Smooth muscle cell (in vitro differentiated cells): ENCODE data around the gene MRPS25. TPM values are rescaled to one million over a fixed set of nuclear protein-coding genes. Genes with fewer than 3 reads are reported as not detected.

Experiments
- DNase-seq: peaks from one replicate; lab custom pipeline; 2025; ENCODE audit not compliant: unreplicated experiment; lab: John Stamatoyannopoulos, UW
- H2AFZ ChIP-seq: fragments of 200-600 bp; sonication (generic); 2 replicates; pipeline ENCODE4 v1.6.0; 2016; ENCODE audit warnings: antibody characterized with exemption, low read depth, mild to moderate bottlenecking
- H3F3A ChIP-seq: fragments of 200-600 bp; sonication (generic); 2 replicates; pipeline ENCODE4 v1.6.0; 2017; ENCODE audit warnings: antibody characterized with exemption, low read depth
- H3K27ac ChIP-seq: fragments of 200-600 bp; sonication (generic); 2 replicates; pipeline ENCODE4 v1.5.1; 2016; ENCODE audit warnings: low read depth, mild to moderate bottlenecking
- H3K27me3 ChIP-seq: fragments of 200-600 bp; sonication (generic); 2 replicates; pipeline ENCODE4 v1.6.1; 2016; ENCODE audit warnings: low read depth, mild to moderate bottlenecking
- H3K36me3 ChIP-seq: fragments of 200-600 bp; sonication (generic); 2 replicates; pipeline ENCODE4 v1.5.1; 2016; ENCODE audit warnings: low read depth
- H3K4me1 ChIP-seq: fragments of 200-600 bp; sonication (generic); 2 replicates; pipeline ENCODE4 v1.5.1; 2016; ENCODE audit warnings: low read depth
- H3K4me2 ChIP-seq: fragments of 200-600 bp; sonication (generic); 2 replicates; pipeline ENCODE4 v1.6.0; 2016; ENCODE audit warnings: mild to moderate bottlenecking
- H3K4me3 ChIP-seq: fragments of 200-600 bp; sonication (generic); 2 replicates; pipeline ENCODE4 v1.5.1; 2016; ENCODE audit warnings: mild to moderate bottlenecking
- H3K79me2 ChIP-seq: fragments of 200-600 bp; sonication (generic); 2 replicates; pipeline ENCODE4 v1.6.0; 2016; ENCODE audit warnings: low read depth, mild to moderate bottlenecking
- H3K9ac ChIP-seq: fragments of 200-600 bp; sonication (generic); 2 replicates; pipeline ENCODE4 v1.6.0; 2016; ENCODE audit warnings: low read depth
- H3K9me3 ChIP-seq: fragments of 200-600 bp; sonication (generic); replicated peaks from 2 replicates; pipeline ENCODE4 v1.5.1; 2016; ENCODE audit warnings: low read depth
- H4K20me1 ChIP-seq: fragments of 200-600 bp; sonication (generic); 2 replicates; pipeline ENCODE4 v1.6.0; 2016; ENCODE audit warnings: low read depth
- CTCF ChIP-seq: fragments of 200-600 bp; sonication (generic); IDR thresholded peaks from 2 replicates; pipeline ENCODE4 v1.5.1; 2017; ENCODE audit warnings: borderline replicate concordance, mild to moderate bottlenecking, antibody characterized with exemption; ENCODE audit not compliant: insufficient read depth, poor library complexity, severe bottlenecking
- WGBS: methylation state at CpG from one replicate; pipeline ENCODE4 v1.1.7; 2016; ENCODE audit warnings: low lambda C conversion rate; 5-methylcytosine and 5-hydroxymethylcytosine counted together
- polyA plus RNA-seq: library from polyadenylated mRNA; unstranded; fragments of >200 nt; fragmentation: Nextera tagmentation; extraction: Ambion mirVana; gene quantifications from 2 replicates; pipeline ENCODE4 v1.2.1, GENCODE V29; 2016
- total RNA-seq: library from RNA; depleted of rRNA; stranded (reverse); fragments of >200 nt; gene quantifications from 2 replicates; pipeline ENCODE4 v1.2.3, GENCODE V29; 2014

The MRPS25 gene
- total and polyA plus RNA-seq, 2 experiments from 2014 or later = 18.9 to 22.1 TPM

- TF ChIP-seq CTCF = no peak
- no peak overlapping the region for H3K27ac ChIP-seq
- H3K36me3 ChIP-seq = peaks cover 5% of the 10 kb centered on the region
- peaks cover 43% of the 10 kb centered on the region for H4K20me1 ChIP-seq
- no peaks in the 10 kb centered on the region for H3K9me3 ChIP-seq
- peaks cover 21% of the 10 kb centered on the region for H3K79me2 ChIP-seq
- 97% methylated on average over 2 of the region's 2 CpGs for WGBS
- no peak for DNase-seq
- no peak overlapping the region for H3K4me2 ChIP-seq
- peaks cover 7% of the 10 kb centered on the region for H3K4me1 ChIP-seq
- no peaks in the 10 kb centered on the region for H3K27me3 ChIP-seq
- H3K4me3 ChIP-seq = no peak overlapping the region
- H3K9ac ChIP-seq = no peak overlapping the region
- no peak overlapping the region for H2AFZ ChIP-seq
- H3F3A ChIP-seq = no peaks in the 10 kb centered on the region
These were observed 15.5 kb downstream of the MRPS25 start for GRCh38 chr3:15049584-15049983.

GRCh38 chr3:15045667-15046066, 19.4 kb downstream of the MRPS25 start:
- 83% methylated on average over 1 of the region's 1 CpG for whole genome bisulfite sequencing
- no peak overlapping the region for H3K4me3 ChIP-seq
- H3K4me2 ChIP-seq = no peak overlapping the region
- H3K9me3 ChIP-seq = no peaks in the 10 kb centered on the region
- H2AFZ ChIP-seq = no peak overlapping the region
- peaks cover 13% of the 10 kb centered on the region for H4K20me1 ChIP-seq
- DNase-seq = no peak
- H3K36me3 ChIP-seq = peaks cover 5% of the 10 kb centered on the region
- H3F3A ChIP-seq = peaks cover 17% of the 10 kb centered on the region
- H3K27me3 ChIP-seq = no peaks in the 10 kb centered on the region
- H3K79me2 ChIP-seq = peaks cover 9% of the 10 kb centered on the region
- H3K4me1 ChIP-seq = peaks cover 6% of the 10 kb centered on the region
- no peak for TF ChIP-seq CTCF
- H3K9ac ChIP-seq = no peak overlapping the region
- H3K27ac ChIP-seq = no peak overlapping the region

GRCh38 chr3:15044326-15044725, 20.8 kb downstream of the MRPS25 start:
- peaks cover 5% of the 10 kb centered on the region for H3K36me3 ChIP-seq
- peaks cover 9% of the 10 kb centered on the region for H3K79me2 ChIP-seq
- H3K9ac ChIP-seq = no peak overlapping the region
- DNase-seq = no peak
- H3K4me1 ChIP-seq = peaks cover 6% of the 10 kb centered on the region
- H3K4me2 ChIP-seq = no peak overlapping the region
- peaks cover 17% of the 10 kb centered on the region for H3F3A ChIP-seq
- no peak overlapping the region for H2AFZ ChIP-seq
- no peak overlapping the region for H3K4me3 ChIP-seq
- peaks cover 7% of the 10 kb centered on the region for H4K20me1 ChIP-seq
- 71% methylated on average over 7 of the region's 7 CpGs for WGBS
- no peaks in the 10 kb centered on the region for H3K27me3 ChIP-seq
- H3K27ac ChIP-seq = no peak overlapping the region
- no peak for TF ChIP-seq CTCF
- H3K9me3 ChIP-seq = no peaks in the 10 kb centered on the region

- 88% methylated on average over 11 of the region's 11 CpGs for WGBS
- peak overlapping the region; percentile 71 for H3K27ac ChIP-seq
- H3K27me3 ChIP-seq = no peaks in the 10 kb centered on the region
- no peak for DNase-seq
- H3F3A ChIP-seq = peaks cover 17% of the 10 kb centered on the region
- no peaks in the 10 kb centered on the region for H3K36me3 ChIP-seq
- no peak overlapping the region for H3K9ac ChIP-seq
- no peak for TF ChIP-seq CTCF
- no peak overlapping the region for H2AFZ ChIP-seq
- H3K4me1 ChIP-seq = peaks cover 6% of the 10 kb centered on the region
- H3K79me2 ChIP-seq = peaks cover 2% of the 10 kb centered on the region
- H3K4me3 ChIP-seq = no peak overlapping the region
- H3K4me2 ChIP-seq = peak overlapping the region; percentile 53
- no peaks in the 10 kb centered on the region for H3K9me3 ChIP-seq
- peaks cover 7% of the 10 kb centered on the region for H4K20me1 ChIP-seq
These were observed 21.5 kb downstream of the MRPS25 start for GRCh38 chr3:15043408-15044171.
